H1 (cell line): ENCODE data around the gene CTNND2. TPM values are rescaled to one million over a fixed set of nuclear protein-coding genes. Genes with fewer than 3 reads are reported as not detected.

Experiments
- CTCF ChIA-PET: fragments of 300-600 bp; sonication (Branson Sonifier 250); formaldehyde crosslinking; loops from one replicate; lab custom pipeline; 2021; ENCODE audit not compliant: partially characterized antibody; lab: Charles Lee
- POLR2A ChIA-PET: fragments of 300-600 bp; sonication (Branson Sonifier 250); formaldehyde crosslinking; loops from one replicate; lab custom pipeline; 2021; ENCODE audit warnings: inconsistent platforms; ENCODE audit not compliant: partially characterized antibody; lab: Charles Lee
- DNase-seq, 2 experiments: peaks; one replicate each; pipeline versions ENCODE4 v3.0.0 to v3.0.0-alpha.2; 2010 to 2022; ENCODE audit warnings: low spot score in 2 of 2, low read depth in 1 of 2, mixed read lengths in 1 of 2
- FAIRE-seq: peaks from 2 replicates; lab custom pipeline; 2011; peaks lifted over from hg19 to GRCh38; lab: Jason Lieb, UNC
- H2AFZ ChIP-seq: 2 replicates; pipeline ENCODE4 v1.8.1; 2012; ENCODE audit warnings: low read length, inconsistent platforms
- H2AK5ac ChIP-seq: 2 replicates; pipeline ENCODE4 v1.6.1; 2013; ENCODE audit warnings: low read depth, low read length
- H2BK120ac ChIP-seq: replicated peaks from 2 replicates; pipeline ENCODE3; 2013; ENCODE audit warnings: low read depth, low read length, inconsistent platforms
- H2BK12ac ChIP-seq: 2 replicates; pipeline ENCODE4 v1.6.1; 2013; ENCODE audit warnings: low read depth, low read length
- H2BK15ac ChIP-seq: 2 replicates; pipeline ENCODE4 v1.6.1; 2013; ENCODE audit warnings: low read length
- H2BK20ac ChIP-seq: 2 replicates; pipeline ENCODE4 v1.6.1; 2013; ENCODE audit warnings: low read length
- H2BK5ac ChIP-seq: 2 replicates; pipeline ENCODE4 v1.6.1; 2013; ENCODE audit warnings: low read depth, low read length
- H3K14ac ChIP-seq: 2 replicates; pipeline ENCODE4 v1.6.1; 2013; ENCODE audit warnings: inconsistent platforms; ENCODE audit not compliant: insufficient read length
- H3K18ac ChIP-seq: 2 replicates; pipeline ENCODE4 v1.6.1; 2013; ENCODE audit warnings: low read length; ENCODE audit errors: extremely low read depth
- H3K23ac ChIP-seq: 2 replicates; pipeline ENCODE4 v1.6.1; 2013; ENCODE audit warnings: inconsistent platforms; ENCODE audit not compliant: insufficient read length
- H3K23me2 ChIP-seq: 2 replicates; pipeline ENCODE4 v1.6.1; 2013; ENCODE audit warnings: low read depth, low read length
- H3K27ac ChIP-seq: 2 replicates; pipeline ENCODE4 v1.6.1; 2011; ENCODE audit warnings: low read depth, low read length, inconsistent platforms
- H3K27me3 ChIP-seq, 4 experiments: replicated peaks in 1 of 4; 1 replicate in 1 of 4; 2 replicates in 3 of 4; pipeline versions ENCODE4 v1.6.1 to v1.8.1; 2011 to 2013; ENCODE audit warnings: low read length in 3 of 4, mild to moderate bottlenecking in 3 of 4, inconsistent platforms in 2 of 4, mixed read lengths in 2 of 4, moderate library complexity in 1 of 4; ENCODE audit not compliant: control insufficient read depth in 3 of 4, insufficient read depth in 3 of 4; ENCODE audit errors: extremely low read depth in 1 of 4
- H3K36me3 ChIP-seq, 4 experiments: 2 replicates each; pipeline versions ENCODE4 v1.6.1 to v1.8.1; 2011 to 2013; ENCODE audit warnings: mild to moderate bottlenecking in 4 of 4, low read length in 3 of 4, moderate library complexity in 2 of 4, control low read depth in 1 of 4, inconsistent platforms in 1 of 4; ENCODE audit not compliant: insufficient read depth in 4 of 4, control insufficient read depth in 2 of 4
- H3K4ac ChIP-seq: replicated peaks from 2 replicates; pipeline ENCODE3; 2013; ENCODE audit warnings: low read length, low read depth, mixed read lengths, inconsistent platforms; ENCODE audit not compliant: insufficient read length
- H3K4me1 ChIP-seq, 4 experiments: replicated peaks in 1 of 4; 1 replicate in 1 of 4; 2 replicates in 3 of 4; pipeline versions ENCODE4 v1.6.1 to v1.8.1; 2011 to 2013; ENCODE audit warnings: low read length in 3 of 4, inconsistent platforms in 2 of 4, mixed read lengths in 1 of 4; ENCODE audit not compliant: insufficient read depth in 4 of 4, control insufficient read depth in 3 of 4
- H3K4me2 ChIP-seq, 2 experiments: 2 replicates each; pipeline versions ENCODE4 v1.6.1 to v1.8.1; 2011 to 2013; ENCODE audit warnings: low read depth in 2 of 2, low read length in 2 of 2, control low read depth in 1 of 2, inconsistent platforms in 1 of 2, mild to moderate bottlenecking in 1 of 2; ENCODE audit not compliant: insufficient read depth in 1 of 2
- H3K4me3 ChIP-seq, 4 experiments: fragments of 200-600, 300-600 bp in 1 of 4; sonication (generic), shearing (Covaris generic), sonication (Bioruptor Twin) in 1 of 4; 2 replicates each; pipeline versions ENCODE4 v1.5.1 to v1.8.1; 2011 to 2016; ENCODE audit warnings: low read length in 4 of 4, low read depth in 3 of 4, control low read depth in 2 of 4, inconsistent platforms in 2 of 4, mild to moderate bottlenecking in 2 of 4, mixed read lengths in 1 of 4, moderate library complexity in 1 of 4; ENCODE audit not compliant: insufficient read depth in 2 of 4; ENCODE audit errors: extremely low read depth in 1 of 4
- H3K56ac ChIP-seq: replicated peaks from 2 replicates; pipeline ENCODE3; 2013; ENCODE audit warnings: low read depth, mild to moderate bottlenecking, mixed read lengths, low read length, inconsistent platforms; ENCODE audit not compliant: insufficient read length
- H3K79me1 ChIP-seq: 2 replicates; pipeline ENCODE4 v1.6.1; 2013; ENCODE audit warnings: low read depth, low read length, control low read depth
- H3K79me2 ChIP-seq, 2 experiments: 2 replicates each; pipeline versions ENCODE4 v1.6.1 to v1.8.1; 2012 to 2013; ENCODE audit warnings: low read length in 2 of 2, mild to moderate bottlenecking in 2 of 2, inconsistent platforms in 1 of 2; ENCODE audit not compliant: insufficient read depth in 2 of 2, control insufficient read depth in 1 of 2
- H3K9ac ChIP-seq, 4 experiments: replicated peaks in 1 of 4; 1 replicate in 1 of 4; 2 replicates in 3 of 4; pipeline versions ENCODE4 v1.6.1 to v1.8.1; 2011 to 2013; ENCODE audit warnings: low read depth in 3 of 4, low read length in 3 of 4, control low read depth in 2 of 4, mild to moderate bottlenecking in 2 of 4, moderate library complexity in 2 of 4, inconsistent platforms in 1 of 4; ENCODE audit errors: extremely low read depth in 1 of 4
- H3K9me3 ChIP-seq, 2 experiments: 2 replicates each; pipeline versions ENCODE4 v1.6.1 to v1.8.1; 2012 to 2013; ENCODE audit warnings: mild to moderate bottlenecking in 2 of 2, moderate library complexity in 2 of 2, control low read depth in 1 of 2, inconsistent platforms in 1 of 2, low read depth in 1 of 2, low read length in 1 of 2, mixed read lengths in 1 of 2; ENCODE audit not compliant: insufficient read depth in 2 of 2
- H4K20me1 ChIP-seq, 2 experiments: replicated peaks in 1 of 2; 2 replicates each; pipeline versions ENCODE3 to v1.8.1; 2011 to 2013; ENCODE audit warnings: inconsistent platforms in 2 of 2, low read length in 2 of 2, mild to moderate bottlenecking in 1 of 2; ENCODE audit not compliant: insufficient read depth in 2 of 2, control insufficient read depth in 1 of 2
- H4K5ac ChIP-seq: 2 replicates; pipeline ENCODE4 v1.6.1; 2013; ENCODE audit warnings: low read length, low read depth, mixed read lengths, inconsistent platforms; ENCODE audit not compliant: insufficient read length
- H4K8ac ChIP-seq: 2 replicates; pipeline ENCODE4 v1.8.0; 2013; ENCODE audit warnings: mild to moderate bottlenecking, moderate library complexity, low read length, inconsistent platforms; ENCODE audit not compliant: insufficient read depth; ENCODE audit errors: extremely low read depth
- H4K91ac ChIP-seq: replicated peaks from 2 replicates; pipeline ENCODE3; 2013; ENCODE audit warnings: low read length, mixed read lengths, inconsistent platforms; ENCODE audit not compliant: insufficient read length
- ASH2L ChIP-seq: fragments of 200-600, 300-600 bp; sonication (generic); IDR thresholded peaks from one replicate; pipeline ENCODE4 v1.7.1; 2017; ENCODE audit warnings: low read length
- E2F6 ChIP-seq: IDR thresholded peaks from 2 replicates; pipeline ENCODE4 v1.6.1; 2012; ENCODE audit warnings: inconsistent platforms
- EGR1 ChIP-seq: IDR thresholded peaks from 2 replicates; pipeline ENCODE4 v1.6.1; 2011; ENCODE audit warnings: low read depth, low read length, borderline replicate concordance
- JUND ChIP-seq: IDR thresholded peaks from 2 replicates; pipeline ENCODE4 v1.6.1; 2011; ENCODE audit warnings: mild to moderate bottlenecking, improper control_type of control experiment, low read length
- KDM5A ChIP-seq: fragments of 200-600 bp; IDR thresholded peaks from 2 replicates; pipeline ENCODE4 v1.7.1; 2012; ENCODE audit warnings: mild to moderate bottlenecking, low read length, inconsistent platforms, mixed read lengths
- POLR2AphosphoS5 ChIP-seq: IDR thresholded peaks from 2 replicates; pipeline ENCODE4 v1.6.1; 2011; ENCODE audit warnings: low read depth, low read length
- RAD21 ChIP-seq, 2 experiments: IDR thresholded peaks in 1 of 2; conservative IDR thresholded peaks in 1 of 2; 2 replicates each; pipeline ENCODE4 v1.6.1; 2011; ENCODE audit warnings: low read depth in 2 of 2, low read length in 2 of 2, improper control_type of control experiment in 1 of 2, inconsistent platforms in 1 of 2, mild to moderate bottlenecking in 1 of 2, moderate library complexity in 1 of 2
- RFX5 ChIP-seq: IDR thresholded peaks from 2 replicates; pipeline ENCODE4 v1.6.1; 2011; ENCODE audit warnings: low read depth, low read length, improper control_type of control experiment, borderline replicate concordance
- SIRT6 ChIP-seq: IDR thresholded peaks from one replicate; pipeline ENCODE4 v1.7.1; 2012; ENCODE audit warnings: low read length, inconsistent platforms
- YY1 ChIP-seq: IDR thresholded peaks from 2 replicates; pipeline ENCODE4 v1.6.1; 2011; ENCODE audit warnings: low read depth, mild to moderate bottlenecking, low read length
- WGBS, 2 experiments: shearing (Covaris generic) in 1 of 2; methylation state at CpG; one replicate each; pipeline versions ENCODE4 v1.1.6 to v1.1.7; 2013 to 2015; ENCODE audit warnings: low lambda C conversion rate in 2 of 2, mixed read lengths in 2 of 2, inconsistent platforms in 1 of 2, low coverage in 1 of 2, missing lambda C conversion rate in 1 of 2; ENCODE audit not compliant: insufficient replicate concordance in 2 of 2, insufficient coverage in 1 of 2, insufficient read length in 1 of 2; ENCODE audit errors: extremely low coverage in 1 of 2, missing lambda C conversion rate in 1 of 2; 5-methylcytosine and 5-hydroxymethylcytosine counted together
- polyA plus RNA-seq, 7 experiments: library from polyadenylated mRNA; depleted of rRNA in 3 of 7; stranded (reverse) in 5 of 7; unstranded in 2 of 7; fragments of >200 nt in 5 of 7; fragments of 200-250 nt in 2 of 7; gene quantifications; 1 replicate in 5 of 7; 2 replicates in 1 of 7; 4 replicates in 1 of 7; pipeline versions ENCODE4 v1.2.1 to v1.2.3, GENCODE V29; 2011 to 2013; ENCODE audit warnings: missing spikeins in 2 of 7, mixed read lengths in 2 of 7
- total RNA-seq: library from RNA; stranded (reverse); fragmentation: NEBNext Ultra II Directional; extraction: Animal tissue kit (Norgen Biotek cat#: 25700); gene quantifications from 2 replicates; pipeline ENCODE4 v1.2.1, GENCODE V29; 2021

Gene CTNND2
- total and polyA plus RNA-seq, 2 of the 8 experiments (the other 6 are each of a cell fraction or from before 2014, with no cell fraction given), result 7.4 to 14.2 TPM

GRCh38 chr5:11573140-11573992, 330.9 kb downstream of the CTNND2 start:
- ChIA-PET POLR2A (no interaction called here), CTCF (no interaction called here)
- no peak overlapping the region for H3K4ac ChIP-seq
- H3K79me2 ChIP-seq, result no peaks in the 10 kb centered on the region
- no peak overlapping the region for H4K5ac ChIP-seq
- H3K18ac ChIP-seq, result no peak overlapping the region
- no peak overlapping the region for H3K14ac ChIP-seq
- H3K9me3 ChIP-seq, result no peaks in the 10 kb centered on the region
- no peak for DNase-seq
- no peak overlapping the region for H3K56ac ChIP-seq
- H4K91ac ChIP-seq, result no peak overlapping the region
- no peaks in the 10 kb centered on the region for H3K36me3 ChIP-seq
- no peak overlapping the region for H2BK12ac ChIP-seq
- H3K27ac ChIP-seq, result no peak overlapping the region
- H4K8ac ChIP-seq, result no peak overlapping the region
- H2BK20ac ChIP-seq, result no peak overlapping the region
- no peak overlapping the region for H2AFZ ChIP-seq
- no peak overlapping the region for H3K4me2 ChIP-seq
- H4K20me1 ChIP-seq, result no peaks in the 10 kb centered on the region
- H2BK120ac ChIP-seq, result no peak overlapping the region
- H2AK5ac ChIP-seq, result no peak overlapping the region
- H3K9ac ChIP-seq, result no peak overlapping the region
- no peaks in the 10 kb centered on the region for H3K79me1 ChIP-seq
- 85% methylated on average over 5 of the region's 5 CpGs; no CpG with 5 or more reads in 1 of the 2 experiments for WGBS, 2 experiments
- no peaks in the 10 kb centered on the region for H3K4me1 ChIP-seq
- peaks cover 0 to 1% (median 0%) of the 10 kb centered on the region in 4 experiments; a peak in 1 of 7 replicates for H3K27me3 ChIP-seq
- H3K23ac ChIP-seq, result no peak overlapping the region
- no peaks in the 10 kb centered on the region for H3K23me2 ChIP-seq
- H3K4me3 ChIP-seq, result no peak overlapping the region
- no peak overlapping the region for H2BK15ac ChIP-seq
- H2BK5ac ChIP-seq, result no peak overlapping the region
- FAIRE-seq, result no peak
- TF ChIP-seq KDM5A (no peak), ASH2L (no peak), E2F6 (no peak), EGR1 (no peak), RAD21 (IDR thresholded peaks at IDR 0.05 in 1 of 2, conservative IDR thresholded peaks at IDR 0.05 in 1 of 2; ENCODE audit: low read depth in 2 of 2, low read length in 2 of 2) (no peak), POLR2AphosphoS5 (no peak), JUND (no peak), YY1 (no peak), SIRT6 (no peak), RFX5 (no peak)
